CD14-positive monocyte (primary cell): Measurements from ENCODE around the gene CIROP. TPM values are rescaled to one million over a fixed set of nuclear protein-coding genes. Genes with fewer than 3 reads are reported as not detected.

ENCODE experiments used
- DNase-seq, 3 donors: peaks; one replicate each; pipeline ENCODE4 v3.0.0-alpha.2; 2011 to 2022
- H2AFZ ChIP-seq: 2 replicates; pipeline ENCODE4 v1.6.0; 2012; ENCODE audit warnings: mild to moderate bottlenecking, low read depth, low read length, inconsistent platforms; ENCODE audit not compliant: insufficient read depth, poor library complexity, severe bottlenecking
- H3K27ac ChIP-seq, 2 donors: 1 replicate in 1 of 2; 2 replicates in 1 of 2; pipeline ENCODE4 v1.5.1; 2012 to 2013; ENCODE audit warnings: low read length in 2 of 2, control low read depth in 1 of 2, inconsistent platforms in 1 of 2, low read depth in 1 of 2, mild to moderate bottlenecking in 1 of 2
- H3K27me3 ChIP-seq, 2 donors: one replicate each; pipeline versions ENCODE4 v1.6.0 to v1.6.1; 2011 to 2013; ENCODE audit warnings: low read length in 2 of 2; ENCODE audit not compliant: control insufficient read depth in 2 of 2, insufficient read depth in 2 of 2
- H3K36me3 ChIP-seq, 2 donors: replicated peaks in 1 of 2; 1 replicate in 1 of 2; 2 replicates in 1 of 2; pipeline versions ENCODE4 v1.5.1 to v1.6.1; 2012 to 2013; ENCODE audit warnings: low read length in 2 of 2, control low read depth in 1 of 2, inconsistent platforms in 1 of 2, mild to moderate bottlenecking in 1 of 2; ENCODE audit not compliant: insufficient read depth in 2 of 2, control insufficient read depth in 1 of 2
- H3K4me1 ChIP-seq, 2 donors: 1 replicate in 1 of 2; 2 replicates in 1 of 2; pipeline versions ENCODE4 v1.5.1 to v1.6.1; 2012 to 2013; ENCODE audit warnings: low read length in 2 of 2, control low read depth in 1 of 2, inconsistent platforms in 1 of 2, mild to moderate bottlenecking in 1 of 2, moderate library complexity in 1 of 2; ENCODE audit not compliant: insufficient read depth in 2 of 2, control insufficient read depth in 1 of 2
- H3K4me2 ChIP-seq: replicated peaks from 2 replicates; pipeline ENCODE3; 2012; ENCODE audit warnings: low read length, moderate library complexity, mild to moderate bottlenecking; ENCODE audit not compliant: poor library complexity, severe bottlenecking; ENCODE audit errors: extremely low read depth
- H3K4me3 ChIP-seq, 3 experiments: fragments of 200-600 bp in 1 of 3; sonication (generic) in 1 of 3; replicated peaks in 1 of 3; 1 replicate in 2 of 3; 2 replicates in 1 of 3; pipeline ENCODE4 v1.5.1; 2011 to 2013; ENCODE audit warnings: low read length in 3 of 3, mild to moderate bottlenecking in 3 of 3, control low read depth in 2 of 3, low read depth in 2 of 3, inconsistent platforms in 1 of 3, moderate library complexity in 1 of 3
- H3K79me2 ChIP-seq: 2 replicates; pipeline ENCODE4 v1.6.0; 2012; ENCODE audit warnings: mild to moderate bottlenecking, control low read depth, inconsistent platforms, low read length, moderate library complexity; ENCODE audit not compliant: insufficient read depth
- H3K9ac ChIP-seq: 2 replicates; pipeline ENCODE4 v1.6.0; 2017; ENCODE audit warnings: low read length, mild to moderate bottlenecking; ENCODE audit not compliant: insufficient read depth, poor library complexity, severe bottlenecking
- H3K9me3 ChIP-seq, 2 donors: replicated peaks in 1 of 2; 1 replicate in 1 of 2; 2 replicates in 1 of 2; pipeline versions ENCODE4 v1.5.1 to v1.6.1; 2012 to 2013; ENCODE audit warnings: low read length in 2 of 2, control low read depth in 1 of 2; ENCODE audit not compliant: control insufficient read depth in 1 of 2, insufficient read depth in 1 of 2
- H4K20me1 ChIP-seq: 2 replicates; pipeline ENCODE4 v1.6.0; 2012; ENCODE audit warnings: mild to moderate bottlenecking, low read length, control low read depth, moderate library complexity; ENCODE audit not compliant: insufficient read depth
- H3K27ac Mint-ChIP-seq, 7 donors: one replicate each; pipeline ENCODE4 v1.8.0; 2020; ENCODE audit warnings: mild to moderate bottlenecking in 7 of 7, mixed read lengths in 7 of 7, moderate library complexity in 6 of 7, inconsistent platforms in 2 of 7
- H3K27me3 Mint-ChIP-seq, 3 donors: one replicate each; pipeline ENCODE4 v1.8.0; 2021 to 2022; ENCODE audit warnings: low read depth in 3 of 3, mild to moderate bottlenecking in 3 of 3, mixed read lengths in 3 of 3, moderate library complexity in 3 of 3, inconsistent platforms in 1 of 3
- H3K36me3 Mint-ChIP-seq, 2 donors: one replicate each; pipeline ENCODE4 v1.8.0; 2020; ENCODE audit warnings: mixed read lengths in 2 of 2, inconsistent platforms in 1 of 2, mild to moderate bottlenecking in 1 of 2
- H3K4me1 Mint-ChIP-seq: one replicate; pipeline ENCODE4 v1.8.0; 2020; ENCODE audit warnings: mild to moderate bottlenecking, mixed read lengths
- H3K4me3 Mint-ChIP-seq, 2 donors: one replicate each; pipeline ENCODE4 v1.8.0; 2020; ENCODE audit warnings: mild to moderate bottlenecking in 2 of 2, mixed read lengths in 2 of 2, moderate library complexity in 1 of 2
- H3K9me3 Mint-ChIP-seq, 7 donors: one replicate each; pipeline ENCODE4 v1.8.0; 2020 to 2022; ENCODE audit warnings: mixed read lengths in 7 of 7, mild to moderate bottlenecking in 6 of 7, moderate library complexity in 6 of 7, inconsistent platforms in 2 of 7
- WGBS: methylation state at CpG from one replicate; pipeline ENCODE4 v1.1.5; 2013; ENCODE audit warnings: missing lambda C conversion rate; ENCODE audit not compliant: insufficient coverage; 5-methylcytosine and 5-hydroxymethylcytosine counted together
- intact Hi-C, 2 donors: fragments of 100-400 bp; cut with micrococcal nuclease; formaldehyde crosslinking; loops; one replicate each; pipeline versions ENCODE4 v1.15.0 to v1.15.1; 2023
- polyA plus RNA-seq, 3 donors: library from polyadenylated mRNA; depleted of rRNA in 1 of 3; unstranded in 2 of 3; stranded (reverse) in 1 of 3; fragments of 300-500 nt in 2 of 3; fragments of >200 nt in 1 of 3; fragmentation: Illumina TruSeq in 2 of 3; gene quantifications; 1 replicate in 2 of 3; 2 replicates in 1 of 3; pipeline ENCODE4 v1.2.3, GENCODE V29; 2012 to 2021
- TF ChIP-seq, protein P1 (sequence below): fragments of 200-600 bp; IDR thresholded peaks from one replicate; pipeline ENCODE4 v1.8.0; 2022; ENCODE audit warnings: antibody characterized with exemption, mild to moderate bottlenecking

CIROP gene
- polyA plus RNA-seq, 3 donors, result not detected

DNA sequence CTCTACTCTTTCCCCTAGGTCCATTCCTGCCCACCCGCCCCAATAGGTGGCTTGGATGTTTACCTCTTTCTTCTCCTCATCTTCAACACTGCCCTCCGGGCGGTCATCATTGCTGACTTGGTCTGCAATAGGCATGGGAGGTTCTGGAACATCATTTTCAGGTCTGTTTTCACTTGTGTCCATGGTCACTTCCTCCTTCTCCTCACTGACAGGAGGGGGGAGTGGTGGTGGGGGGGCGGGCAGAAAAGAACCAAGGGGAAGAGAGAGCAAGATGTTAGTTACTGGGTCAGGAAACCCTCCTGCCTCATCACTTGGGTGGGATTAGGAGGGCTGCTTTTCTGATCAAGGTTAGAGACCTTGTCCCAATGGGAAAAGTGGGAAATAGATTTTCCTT lies 35.4 kb downstream of the CIROP start:
- H3K27me3 Mint-ChIP-seq, result no peaks in the 10 kb centered on the region
- Histone ChIP-seq H3K4me1 (peaks cover 31 to 39% of the 10 kb centered on the region in 2 donors), H2AFZ (no peak overlapping the region), H3K36me3 (peaks cover 61 to 77% of the 10 kb centered on the region in 2 donors), H3K79me2 (peaks cover 70% of the 10 kb centered on the region), H3K9ac (no peak overlapping the region), H3K9me3 (no peaks in the 10 kb centered on the region), H4K20me1 (peaks cover 71% of the 10 kb centered on the region), H3K4me3 (no peak overlapping the region), H3K27me3 (no peaks in the 10 kb centered on the region), H3K4me2 (no peak overlapping the region), H3K27ac (peak overlapping the region in 1 of 2 donors; percentile 2)
- peaks cover 73 to 74% of the 10 kb centered on the region in 2 donors for H3K36me3 Mint-ChIP-seq
- peaks cover 35% of the 10 kb centered on the region for H3K4me1 Mint-ChIP-seq
- intact Hi-C loops, result loop anchor here in 1 of 2 donors (5.0 kb wide), 2 partner anchors 38 to 118 kb away; no protein-coding TSS in a partner anchor
- WGBS, result no CpG with 5 or more reads among the region's 4 CpGs
- H3K27ac Mint-ChIP-seq, result peak overlapping the region in 6 of 7 donors; percentile 64 to 90 (median 74)
- peak in 2 of 3 donors; percentile 26 to 29 for DNase-seq
- no peaks in the 10 kb centered on the region for H3K9me3 Mint-ChIP-seq
- TF ChIP-seq, protein P1, sequence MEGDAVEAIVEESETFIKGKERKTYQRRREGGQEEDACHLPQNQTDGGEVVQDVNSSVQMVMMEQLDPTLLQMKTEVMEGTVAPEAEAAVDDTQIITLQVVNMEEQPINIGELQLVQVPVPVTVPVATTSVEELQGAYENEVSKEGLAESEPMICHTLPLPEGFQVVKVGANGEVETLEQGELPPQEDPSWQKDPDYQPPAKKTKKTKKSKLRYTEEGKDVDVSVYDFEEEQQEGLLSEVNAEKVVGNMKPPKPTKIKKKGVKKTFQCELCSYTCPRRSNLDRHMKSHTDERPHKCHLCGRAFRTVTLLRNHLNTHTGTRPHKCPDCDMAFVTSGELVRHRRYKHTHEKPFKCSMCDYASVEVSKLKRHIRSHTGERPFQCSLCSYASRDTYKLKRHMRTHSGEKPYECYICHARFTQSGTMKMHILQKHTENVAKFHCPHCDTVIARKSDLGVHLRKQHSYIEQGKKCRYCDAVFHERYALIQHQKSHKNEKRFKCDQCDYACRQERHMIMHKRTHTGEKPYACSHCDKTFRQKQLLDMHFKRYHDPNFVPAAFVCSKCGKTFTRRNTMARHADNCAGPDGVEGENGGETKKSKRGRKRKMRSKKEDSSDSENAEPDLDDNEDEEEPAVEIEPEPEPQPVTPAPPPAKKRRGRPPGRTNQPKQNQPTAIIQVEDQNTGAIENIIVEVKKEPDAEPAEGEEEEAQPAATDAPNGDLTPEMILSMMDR, result no peak
- H3K4me3 Mint-ChIP-seq, result no peak overlapping the region

DNA sequence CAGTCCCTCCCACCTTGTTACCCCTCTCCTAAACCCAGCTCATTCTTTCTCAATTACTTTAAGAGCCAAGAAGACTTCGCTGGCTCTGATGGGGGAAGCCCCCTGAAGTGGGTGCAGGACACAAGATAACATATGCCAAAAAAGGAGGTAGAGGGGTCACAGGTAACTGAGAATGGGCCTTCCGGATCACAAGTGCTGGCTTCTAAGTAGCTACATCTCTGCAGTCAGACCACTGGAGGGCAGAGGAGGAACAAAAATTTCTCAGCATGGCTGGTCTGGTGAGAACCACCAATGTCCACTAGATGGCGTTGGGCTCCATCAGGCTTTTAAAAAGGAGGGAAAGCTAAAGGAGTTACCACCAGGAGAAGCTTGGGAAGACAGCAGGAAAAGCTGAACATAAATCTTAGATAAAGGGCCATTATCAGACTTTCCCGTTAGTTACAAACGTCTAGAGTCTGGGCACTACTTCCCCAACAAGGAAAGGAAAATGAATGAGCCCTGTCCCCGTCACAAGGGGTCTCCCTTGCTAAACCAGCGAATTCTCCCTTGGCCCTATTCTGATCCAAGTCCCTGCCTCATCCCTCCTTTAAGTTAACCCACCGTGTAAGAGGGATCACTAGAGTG lies 35.9 kb downstream of the CIROP start:
- no peaks in the 10 kb centered on the region for H3K9me3 ChIP-seq
- H3K27me3 ChIP-seq, result no peaks in the 10 kb centered on the region
- H4K20me1 ChIP-seq, result peaks cover 74% of the 10 kb centered on the region
- H3K4me2 ChIP-seq, result no peak overlapping the region
- H3K27ac ChIP-seq, result peak overlapping the region in 1 of 2 donors; percentile 2
- intact Hi-C loops, result loop anchor here in 1 of 2 donors (5.0 kb wide), 2 partner anchors 38 to 118 kb away; no protein-coding TSS in a partner anchor
- H3K9me3 Mint-ChIP-seq, result no peaks in the 10 kb centered on the region
- peaks cover 74 to 75% of the 10 kb centered on the region in 2 donors for H3K36me3 Mint-ChIP-seq
- H3K36me3 ChIP-seq, result peaks cover 61 to 77% of the 10 kb centered on the region in 2 donors
- H2AFZ ChIP-seq, result no peak overlapping the region
- peaks cover 35% of the 10 kb centered on the region for H3K4me1 Mint-ChIP-seq
- H3K4me3 ChIP-seq, result no peak overlapping the region
- no peak overlapping the region for H3K9ac ChIP-seq
- TF ChIP-seq, protein P1, result peak; percentile 100
- DNase-seq, result peak; percentile 76 to 87 (median 80)
- no peak overlapping the region for H3K4me3 Mint-ChIP-seq
- 31% methylated on average over 6 of the region's 8 CpGs for WGBS
- H3K27ac Mint-ChIP-seq, result peak overlapping the region in 6 of 7 donors; percentile 61 to 90 (median 69)
- peaks cover 31 to 39% of the 10 kb centered on the region in 2 donors for H3K4me1 ChIP-seq
- no peaks in the 10 kb centered on the region for H3K27me3 Mint-ChIP-seq
- peaks cover 66% of the 10 kb centered on the region for H3K79me2 ChIP-seq
